HG02973 (cell line): ENCODE results near the gene DPT.

Experiments used
- ATAC-seq: cut with Tn5 transposase; IDR thresholded peaks from one replicate; pipeline ENCODE4 v1.9.1; 2021; ENCODE audit warnings: moderate library complexity; ENCODE audit not compliant: unreplicated experiment

The DPT gene

GRCh38 chr1:168706391-168706992 is 22.5 kb downstream of the DPT start:
- no peak for ATAC-seq

GRCh38 chr1:168700575-168701268 is 28.3 kb downstream of the DPT start:
- ATAC-seq: no peak

GRCh38 chr1:168698453-168698852 is 30.6 kb downstream of the DPT start:
- ATAC-seq: no peak

GRCh38 chr1:168697356-168698126 is 31.5 kb downstream of the DPT start:
- no peak for ATAC-seq

- ATAC-seq: no peak
These were observed 32.8 kb downstream of the DPT start for GRCh38 chr1:168696125-168696760.

GRCh38 chr1:168693872-168694238 is 35.2 kb downstream of the DPT start:
- ATAC-seq: no peak

- ATAC-seq: no peak
These were observed 35.7 kb downstream of the DPT start for GRCh38 chr1:168693197-168693871.

- ATAC-seq: no peak
These were observed 36.5 kb downstream of the DPT start for GRCh38 chr1:168692472-168692871.

GRCh38 chr1:168691541-168691940 is 37.5 kb downstream of the DPT start:
- ATAC-seq: no peak

GRCh38 chr1:168689726-168690602 is 39.0 kb downstream of the DPT start:
- no peak for ATAC-seq

GRCh38 chr1:168689327-168689657 is 39.7 kb downstream of the DPT start:
- no peak for ATAC-seq

- ATAC-seq: no peak
These were observed 40.2 kb downstream of the DPT start for GRCh38 chr1:168688644-168689326.

GRCh38 chr1:168687816-168688215 is 41.2 kb downstream of the DPT start:
- no peak for ATAC-seq

- no peak for ATAC-seq
These were observed 42.3 kb downstream of the DPT start for GRCh38 chr1:168686666-168687065.

- ATAC-seq: no peak
These were observed 45.1 kb downstream of the DPT start for GRCh38 chr1:168683871-168684270.

- ATAC-seq: no peak
These were observed 52.1 kb downstream of the DPT start for GRCh38 chr1:168676861-168677260.

- ATAC-seq: no peak
These were observed 52.8 kb downstream of the DPT start for GRCh38 chr1:168676029-168676812.

GRCh38 chr1:168673974-168674683 is 54.9 kb downstream of the DPT start:
- no peak for ATAC-seq
